Measurements from ENCODE around the gene MXD3. TPM values are rescaled to one million over a fixed set of nuclear protein-coding genes. Genes with fewer than 3 reads are reported as not detected.

Gene MXD3
- total and polyA plus RNA-seq, 10 of the 15 experiments (the other 5 are each of a cell fraction or from before 2014, with no cell fraction given): 0.24 to 29.8 (median 13.5) TPM

DNA sequence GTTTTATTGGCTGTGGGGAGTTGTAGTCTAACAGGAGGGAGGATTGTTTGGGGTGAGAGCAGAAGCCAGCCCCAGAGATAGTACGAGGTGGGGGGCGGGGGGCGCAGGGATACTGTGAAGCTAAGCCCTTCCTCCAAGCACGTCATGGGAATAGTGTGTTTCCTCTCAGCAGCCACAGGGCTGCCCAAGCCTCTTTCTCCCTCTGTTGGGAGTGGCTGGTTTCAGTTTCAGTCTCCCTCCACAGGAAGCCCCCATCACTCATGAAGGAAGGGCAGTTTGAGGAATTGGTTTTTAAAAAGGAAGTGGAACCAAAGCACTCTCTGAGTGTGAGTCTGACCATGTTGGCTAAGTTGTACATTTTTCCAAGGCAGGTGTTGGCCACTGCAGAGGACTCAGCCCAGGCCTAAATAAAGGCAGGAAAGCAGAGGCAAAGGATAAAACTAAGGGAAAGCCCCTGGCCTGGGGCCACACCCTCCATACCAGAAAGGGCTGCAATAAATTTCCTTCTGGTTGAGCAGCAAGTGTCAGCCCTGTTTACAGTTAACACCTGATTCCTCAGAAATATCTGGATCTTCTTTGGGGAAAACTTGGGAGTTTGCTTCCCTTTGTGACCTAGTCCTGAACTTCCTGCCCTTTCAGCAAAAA lies 11.3 kb downstream of the MXD3 start (continued):
- no peak for TF ChIP-seq PRDM15 (CRISPR knock-in tag; IDR thresholded peaks at IDR 0.05)
- TF ChIP-seq ZNF622 (IDR thresholded peaks at IDR 0.05): no peak
- TF ChIP-seq EGR1 (IDR thresholded peaks at IDR 0.05; ENCODE audit: borderline replicate concordance in 1 of 2, low read depth in 2 of 2, low read length in 2 of 2): 0 out of 3 replicates have a peak, but pooled peaks of 1 of the 2 experiments have one; percentile 16
- TF ChIP-seq, protein P1, sequence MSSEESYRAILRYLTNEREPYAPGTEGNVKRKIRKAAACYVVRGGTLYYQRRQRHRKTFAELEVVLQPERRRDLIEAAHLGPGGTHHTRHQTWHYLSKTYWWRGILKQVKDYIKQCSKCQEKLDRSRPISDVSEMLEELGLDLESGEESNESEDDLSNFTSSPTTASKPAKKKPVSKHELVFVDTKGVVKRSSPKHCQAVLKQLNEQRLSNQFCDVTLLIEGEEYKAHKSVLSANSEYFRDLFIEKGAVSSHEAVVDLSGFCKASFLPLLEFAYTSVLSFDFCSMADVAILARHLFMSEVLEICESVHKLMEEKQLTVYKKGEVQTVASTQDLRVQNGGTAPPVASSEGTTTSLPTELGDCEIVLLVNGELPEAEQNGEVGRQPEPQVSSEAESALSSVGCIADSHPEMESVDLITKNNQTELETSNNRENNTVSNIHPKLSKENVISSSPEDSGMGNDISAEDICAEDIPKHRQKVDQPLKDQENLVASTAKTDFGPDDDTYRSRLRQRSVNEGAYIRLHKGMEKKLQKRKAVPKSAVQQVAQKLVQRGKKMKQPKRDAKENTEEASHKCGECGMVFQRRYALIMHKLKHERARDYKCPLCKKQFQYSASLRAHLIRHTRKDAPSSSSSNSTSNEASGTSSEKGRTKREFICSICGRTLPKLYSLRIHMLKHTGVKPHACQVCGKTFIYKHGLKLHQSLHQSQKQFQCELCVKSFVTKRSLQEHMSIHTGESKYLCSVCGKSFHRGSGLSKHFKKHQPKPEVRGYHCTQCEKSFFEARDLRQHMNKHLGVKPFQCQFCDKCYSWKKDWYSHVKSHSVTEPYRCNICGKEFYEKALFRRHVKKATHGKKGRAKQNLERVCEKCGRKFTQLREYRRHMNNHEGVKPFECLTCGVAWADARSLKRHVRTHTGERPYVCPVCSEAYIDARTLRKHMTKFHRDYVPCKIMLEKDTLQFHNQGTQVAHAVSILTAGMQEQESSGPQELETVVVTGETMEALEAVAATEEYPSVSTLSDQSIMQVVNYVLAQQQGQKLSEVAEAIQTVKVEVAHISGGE (CRISPR knock-in tag; IDR thresholded peaks at IDR 0.05): no peak
- TF ChIP-seq, protein P2, sequence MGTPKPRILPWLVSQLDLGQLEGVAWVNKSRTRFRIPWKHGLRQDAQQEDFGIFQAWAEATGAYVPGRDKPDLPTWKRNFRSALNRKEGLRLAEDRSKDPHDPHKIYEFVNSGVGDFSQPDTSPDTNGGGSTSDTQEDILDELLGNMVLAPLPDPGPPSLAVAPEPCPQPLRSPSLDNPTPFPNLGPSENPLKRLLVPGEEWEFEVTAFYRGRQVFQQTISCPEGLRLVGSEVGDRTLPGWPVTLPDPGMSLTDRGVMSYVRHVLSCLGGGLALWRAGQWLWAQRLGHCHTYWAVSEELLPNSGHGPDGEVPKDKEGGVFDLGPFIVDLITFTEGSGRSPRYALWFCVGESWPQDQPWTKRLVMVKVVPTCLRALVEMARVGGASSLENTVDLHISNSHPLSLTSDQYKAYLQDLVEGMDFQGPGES (IDR thresholded peaks at IDR 0.05): no peak
- TF ChIP-seq BCL11A (IDR thresholded peaks at IDR 0.05; ENCODE audit: low read depth, low read length): peak; percentile 73
- TF ChIP-seq NBN (IDR thresholded peaks at IDR 0.05): peak; percentile 82
- TF ChIP-seq CBFB (IDR thresholded peaks at IDR 0.05; ENCODE audit: low read depth): no peak
- peak; percentile 75 for TF ChIP-seq GATAD2B (conservative IDR thresholded peaks at IDR 0.05; ENCODE audit: low read depth)
- no peak for TF ChIP-seq SRF (IDR thresholded peaks at IDR 0.05; ENCODE audit: low read depth in 2 of 2, low read length in 2 of 2)
- TF ChIP-seq, protein P3, sequence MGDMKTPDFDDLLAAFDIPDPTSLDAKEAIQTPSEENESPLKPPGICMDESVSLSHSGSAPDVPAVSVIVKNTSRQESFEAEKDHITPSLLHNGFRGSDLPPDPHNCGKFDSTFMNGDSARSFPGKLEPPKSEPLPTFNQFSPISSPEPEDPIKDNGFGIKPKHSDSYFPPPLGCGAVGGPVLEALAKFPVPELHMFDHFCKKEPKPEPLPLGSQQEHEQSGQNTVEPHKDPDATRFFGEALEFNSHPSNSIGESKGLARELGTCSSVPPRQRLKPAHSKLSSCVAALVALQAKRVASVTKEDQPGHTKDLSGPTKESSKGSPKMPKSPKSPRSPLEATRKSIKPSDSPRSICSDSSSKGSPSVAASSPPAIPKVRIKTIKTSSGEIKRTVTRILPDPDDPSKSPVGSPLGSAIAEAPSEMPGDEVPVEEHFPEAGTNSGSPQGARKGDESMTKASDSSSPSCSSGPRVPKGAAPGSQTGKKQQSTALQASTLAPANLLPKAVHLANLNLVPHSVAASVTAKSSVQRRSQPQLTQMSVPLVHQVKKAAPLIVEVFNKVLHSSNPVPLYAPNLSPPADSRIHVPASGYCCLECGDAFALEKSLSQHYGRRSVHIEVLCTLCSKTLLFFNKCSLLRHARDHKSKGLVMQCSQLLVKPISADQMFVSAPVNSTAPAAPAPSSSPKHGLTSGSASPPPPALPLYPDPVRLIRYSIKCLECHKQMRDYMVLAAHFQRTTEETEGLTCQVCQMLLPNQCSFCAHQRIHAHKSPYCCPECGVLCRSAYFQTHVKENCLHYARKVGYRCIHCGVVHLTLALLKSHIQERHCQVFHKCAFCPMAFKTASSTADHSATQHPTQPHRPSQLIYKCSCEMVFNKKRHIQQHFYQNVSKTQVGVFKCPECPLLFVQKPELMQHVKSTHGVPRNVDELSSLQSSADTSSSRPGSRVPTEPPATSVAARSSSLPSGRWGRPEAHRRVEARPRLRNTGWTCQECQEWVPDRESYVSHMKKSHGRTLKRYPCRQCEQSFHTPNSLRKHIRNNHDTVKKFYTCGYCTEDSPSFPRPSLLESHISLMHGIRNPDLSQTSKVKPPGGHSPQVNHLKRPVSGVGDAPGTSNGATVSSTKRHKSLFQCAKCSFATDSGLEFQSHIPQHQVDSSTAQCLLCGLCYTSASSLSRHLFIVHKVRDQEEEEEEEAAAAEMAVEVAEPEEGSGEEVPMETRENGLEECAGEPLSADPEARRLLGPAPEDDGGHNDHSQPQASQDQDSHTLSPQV (IDR thresholded peaks at IDR 0.05): 0 out of 2 replicates have a peak, but pooled peaks have one; percentile 10
- TF ChIP-seq MTA2 (IDR thresholded peaks at IDR 0.05; ENCODE audit: low read depth): peak; percentile 72
- peak in 1 of 3 experiments; percentile 6; a peak in 1 of 6 replicates for TF ChIP-seq CTCF (IDR thresholded peaks at IDR 0.05 in 2 of 3, conservative IDR thresholded peaks at IDR 0.05 in 1 of 3; ENCODE audit: control insufficient read depth in 2 of 3, extremely low read depth in 1 of 3, insufficient read depth in 1 of 3, low read depth in 3 of 3, low read length in 3 of 3)
- TF ChIP-seq RAD21 (IDR thresholded peaks at IDR 0.05; ENCODE audit: insufficient read depth, low read depth, low read length): no peak

Data from GM12878 (cell line).